WTC11 (cell line): ENCODE data around the gene TRIM13.

Experiments used
- CTCF ChIP-seq: fragments of 200-600 bp; IDR thresholded peaks from 2 replicates; pipeline ENCODE4 v1.8.0; 2022; ENCODE audit warnings: antibody characterized with exemption
- E2F4 ChIP-seq: sonication (generic); formaldehyde crosslinking; IDR thresholded peaks from 2 replicates; pipeline ENCODE4 v1.8.1; 2022; ENCODE audit warnings: low read depth, mild to moderate bottlenecking, moderate library complexity, missing genetic modification reagents, borderline replicate concordance
- ESRRA ChIP-seq: sonication (generic); formaldehyde crosslinking; IDR thresholded peaks from 2 replicates; pipeline ENCODE4 v1.8.1; 2022; ENCODE audit warnings: mild to moderate bottlenecking, missing genetic modification reagents, borderline replicate concordance
- ETV6 ChIP-seq: sonication (generic); formaldehyde crosslinking; IDR thresholded peaks from 2 replicates; pipeline ENCODE4 v1.8.1; 2022; ENCODE audit warnings: mild to moderate bottlenecking, missing genetic modification reagents
- HMGXB4 ChIP-seq: sonication (generic); formaldehyde crosslinking; IDR thresholded peaks from 2 replicates; pipeline ENCODE4 v1.8.1; 2023; ENCODE audit warnings: mild to moderate bottlenecking, moderate library complexity, missing genetic modification reagents
- IRF2 ChIP-seq: sonication (generic); formaldehyde crosslinking; IDR thresholded peaks from 2 replicates; pipeline ENCODE4 v1.8.0; 2022; ENCODE audit warnings: low read depth, missing genetic modification reagents, borderline replicate concordance
- KAT7 ChIP-seq: sonication (generic); formaldehyde crosslinking; IDR thresholded peaks from 2 replicates; pipeline ENCODE4 v1.8.1; 2023; ENCODE audit warnings: missing genetic modification reagents, mild to moderate bottlenecking, borderline replicate concordance
- NR2C2 ChIP-seq: sonication (generic); formaldehyde crosslinking; IDR thresholded peaks from 2 replicates; pipeline ENCODE4 v1.8.0; 2022; ENCODE audit warnings: mild to moderate bottlenecking, missing genetic modification reagents
- PRDM15 ChIP-seq: sonication (generic); formaldehyde crosslinking; IDR thresholded peaks from 2 replicates; pipeline ENCODE4 v1.8.0; 2022; ENCODE audit warnings: missing genetic modification reagents
- SP1 ChIP-seq: sonication (generic); formaldehyde crosslinking; conservative IDR thresholded peaks from 2 replicates; pipeline ENCODE4 v1.8.1; 2022; ENCODE audit warnings: missing genetic modification reagents
- USF2 ChIP-seq: sonication (generic); formaldehyde crosslinking; IDR thresholded peaks from 2 replicates; pipeline ENCODE4 v1.8.1; 2023; ENCODE audit warnings: mild to moderate bottlenecking, missing genetic modification reagents, moderate library complexity
- ZMAT4 ChIP-seq: fragments of 250-450 bp; sonication (Bioruptor Pico); IDR thresholded peaks from 2 replicates; pipeline ENCODE4 v1.9.0; 2021; ENCODE audit warnings: mild to moderate bottlenecking

- TF ChIP-seq ESRRA (CRISPR knock-in tag), result no peak
- no peak for TF ChIP-seq IRF2 (CRISPR knock-in tag)
- no peak for TF ChIP-seq CTCF
- no peak for TF ChIP-seq NR2C2 (CRISPR knock-in tag)
- no peak for TF ChIP-seq SP1 (CRISPR knock-in tag)
- TF ChIP-seq E2F4 (CRISPR knock-in tag), result no peak
- no peak for TF ChIP-seq ZMAT4 (CRISPR knock-in tag)
- TF ChIP-seq KAT7, result no peak
- TF ChIP-seq USF2 (CRISPR knock-in tag), result no peak
- TF ChIP-seq ETV6 (CRISPR knock-in tag), result no peak
- TF ChIP-seq HMGXB4 (CRISPR knock-in tag), result no peak
- no peak for TF ChIP-seq PRDM15 (CRISPR knock-in tag)
These were observed 55.6 kb downstream of the TRIM13 start for GRCh38 chr13:50052478-50052877.
